ENCODE results near the gene MED17. TPM values are rescaled to one million over a fixed set of nuclear protein-coding genes. Genes with fewer than 3 reads are reported as not detected.

The MED17 gene, protein sequence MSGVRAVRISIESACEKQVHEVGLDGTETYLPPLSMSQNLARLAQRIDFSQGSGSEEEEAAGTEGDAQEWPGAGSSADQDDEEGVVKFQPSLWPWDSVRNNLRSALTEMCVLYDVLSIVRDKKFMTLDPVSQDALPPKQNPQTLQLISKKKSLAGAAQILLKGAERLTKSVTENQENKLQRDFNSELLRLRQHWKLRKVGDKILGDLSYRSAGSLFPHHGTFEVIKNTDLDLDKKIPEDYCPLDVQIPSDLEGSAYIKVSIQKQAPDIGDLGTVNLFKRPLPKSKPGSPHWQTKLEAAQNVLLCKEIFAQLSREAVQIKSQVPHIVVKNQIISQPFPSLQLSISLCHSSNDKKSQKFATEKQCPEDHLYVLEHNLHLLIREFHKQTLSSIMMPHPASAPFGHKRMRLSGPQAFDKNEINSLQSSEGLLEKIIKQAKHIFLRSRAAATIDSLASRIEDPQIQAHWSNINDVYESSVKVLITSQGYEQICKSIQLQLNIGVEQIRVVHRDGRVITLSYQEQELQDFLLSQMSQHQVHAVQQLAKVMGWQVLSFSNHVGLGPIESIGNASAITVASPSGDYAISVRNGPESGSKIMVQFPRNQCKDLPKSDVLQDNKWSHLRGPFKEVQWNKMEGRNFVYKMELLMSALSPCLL
- 12.6 TPM for total RNA-seq

DNA sequence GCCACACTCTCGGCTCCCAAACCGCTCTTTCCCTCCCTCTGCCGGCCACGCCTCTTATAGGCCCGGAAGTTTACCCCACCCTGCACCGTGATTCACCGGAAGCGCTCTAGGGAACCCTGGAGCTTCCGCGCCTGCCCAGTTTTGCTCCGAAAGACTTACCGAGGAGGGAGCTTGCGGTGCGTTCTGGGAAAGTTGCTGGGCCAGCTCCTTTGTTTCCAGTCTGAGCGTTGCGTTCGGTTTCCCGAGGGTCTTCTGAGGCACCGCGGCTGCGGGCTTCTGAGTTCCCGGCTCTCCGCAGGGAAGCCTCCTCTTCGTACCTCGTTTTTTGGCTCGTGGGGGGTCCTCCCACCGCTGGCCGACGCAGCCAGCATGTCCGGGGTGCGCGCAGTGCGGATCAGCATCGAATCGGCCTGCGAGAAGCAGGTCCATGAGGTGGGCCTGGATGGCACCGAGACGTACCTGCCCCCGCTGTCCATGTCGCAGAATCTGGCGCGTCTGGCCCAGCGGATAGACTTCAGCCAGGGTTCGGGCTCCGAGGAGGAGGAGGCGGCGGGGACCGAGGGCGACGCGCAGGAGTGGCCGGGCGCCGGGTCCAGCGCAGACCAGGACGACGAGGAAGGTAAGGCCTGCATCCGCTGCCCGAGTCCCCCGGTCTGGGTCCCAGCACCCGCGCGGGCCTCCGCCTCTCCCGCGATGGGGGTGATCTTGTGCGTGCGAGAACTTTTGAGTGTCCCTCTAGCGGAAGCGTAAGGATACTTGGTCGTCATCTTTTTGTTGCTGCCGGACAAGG, at the start of gene MED17:
MED17 (plus strand) TSS at position 138 of the 790 bp plus-strand sequence; CDS start at position 370, 232 bp downstream.
- peaks cover 0 to 11% of the 10 kb centered on the region in 2 donors for H3K36me3 ChIP-seq
- DNase-seq (ENCODE audit: low spot score in 2 of 2) = peak; percentile 60 to 95
- intact Hi-C loops (cut with DNase I) = loop anchor here (1.0 to 10.0 kb wide), 4 partner anchors 44 to 708 kb away; partner anchors contain the start of genes ANKRD49, CEP295, MRE11 and SMCO4
- TF ChIP-seq, protein P1, sequence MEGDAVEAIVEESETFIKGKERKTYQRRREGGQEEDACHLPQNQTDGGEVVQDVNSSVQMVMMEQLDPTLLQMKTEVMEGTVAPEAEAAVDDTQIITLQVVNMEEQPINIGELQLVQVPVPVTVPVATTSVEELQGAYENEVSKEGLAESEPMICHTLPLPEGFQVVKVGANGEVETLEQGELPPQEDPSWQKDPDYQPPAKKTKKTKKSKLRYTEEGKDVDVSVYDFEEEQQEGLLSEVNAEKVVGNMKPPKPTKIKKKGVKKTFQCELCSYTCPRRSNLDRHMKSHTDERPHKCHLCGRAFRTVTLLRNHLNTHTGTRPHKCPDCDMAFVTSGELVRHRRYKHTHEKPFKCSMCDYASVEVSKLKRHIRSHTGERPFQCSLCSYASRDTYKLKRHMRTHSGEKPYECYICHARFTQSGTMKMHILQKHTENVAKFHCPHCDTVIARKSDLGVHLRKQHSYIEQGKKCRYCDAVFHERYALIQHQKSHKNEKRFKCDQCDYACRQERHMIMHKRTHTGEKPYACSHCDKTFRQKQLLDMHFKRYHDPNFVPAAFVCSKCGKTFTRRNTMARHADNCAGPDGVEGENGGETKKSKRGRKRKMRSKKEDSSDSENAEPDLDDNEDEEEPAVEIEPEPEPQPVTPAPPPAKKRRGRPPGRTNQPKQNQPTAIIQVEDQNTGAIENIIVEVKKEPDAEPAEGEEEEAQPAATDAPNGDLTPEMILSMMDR (IDR thresholded peaks at IDR 0.05) = peak; percentile 33 to 47 (median 38)
- peak within 1 kb of the TSS; percentile 96 to 97 for H3K4me3 ChIP-seq
- H3K4me1 ChIP-seq = peaks cover 13 to 20% of the 10 kb centered on the region in 2 donors
- H3K27ac ChIP-seq = peak within 1 kb of the TSS; percentile 91 to 97
- no peaks in the 10 kb centered on the region for H3K9me3 ChIP-seq
- no peaks in the 10 kb centered on the region for H3K27me3 ChIP-seq

DNA sequence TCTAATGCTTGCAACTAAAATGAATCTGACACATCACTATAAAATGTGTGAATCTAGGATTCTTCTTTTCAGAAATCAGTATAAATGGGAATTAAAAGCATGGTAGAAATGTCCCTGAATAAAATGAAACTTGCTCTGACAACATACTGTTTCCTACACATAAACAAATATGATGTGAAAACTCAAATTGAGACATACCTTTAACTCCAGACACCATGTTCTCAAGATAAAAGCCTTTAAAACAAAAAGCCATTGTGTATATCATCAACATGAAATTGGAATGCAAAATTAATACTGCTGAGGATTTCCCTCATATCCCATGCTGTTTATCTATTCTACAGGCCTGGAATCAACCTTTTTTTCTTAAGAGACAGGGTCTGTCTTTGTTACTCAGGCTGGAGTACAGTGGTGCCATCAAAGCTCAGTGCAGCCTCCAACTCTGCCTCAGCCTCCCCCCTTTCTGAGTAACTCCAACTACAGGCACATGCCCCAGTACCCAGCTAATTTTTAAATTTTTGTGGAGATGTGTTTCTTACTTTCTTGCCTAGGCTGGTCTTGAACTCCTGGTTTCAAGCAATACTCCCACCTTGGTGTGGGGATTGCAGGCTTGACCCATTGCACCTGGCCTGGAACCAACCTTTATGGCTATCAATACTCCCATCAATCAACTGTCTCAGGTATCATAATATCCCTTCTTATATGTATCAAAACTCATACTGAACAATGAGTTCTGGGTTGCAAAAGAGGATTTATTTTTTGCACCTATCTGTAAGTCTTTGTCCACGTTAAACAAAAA, 49.5 kb upstream of the MED17 start:
- DNase-seq (ENCODE audit: low spot score in 2 of 2) = no peak
- Histone ChIP-seq H3K4me1 (peaks cover 4 to 41% of the 10 kb centered on the region in 2 donors), H3K9me3 (no peaks in the 10 kb centered on the region), H3K27ac (no peak overlapping the region), H3K4me3 (no peak overlapping the region), H3K27me3 (no peaks in the 10 kb centered on the region), H3K36me3 (peaks cover 73 to 94% of the 10 kb centered on the region in 2 donors)
- intact Hi-C loops (cut with DNase I) = no loop called here
- TF ChIP-seq, protein P1 (IDR thresholded peaks at IDR 0.05) = no peak

DNA sequence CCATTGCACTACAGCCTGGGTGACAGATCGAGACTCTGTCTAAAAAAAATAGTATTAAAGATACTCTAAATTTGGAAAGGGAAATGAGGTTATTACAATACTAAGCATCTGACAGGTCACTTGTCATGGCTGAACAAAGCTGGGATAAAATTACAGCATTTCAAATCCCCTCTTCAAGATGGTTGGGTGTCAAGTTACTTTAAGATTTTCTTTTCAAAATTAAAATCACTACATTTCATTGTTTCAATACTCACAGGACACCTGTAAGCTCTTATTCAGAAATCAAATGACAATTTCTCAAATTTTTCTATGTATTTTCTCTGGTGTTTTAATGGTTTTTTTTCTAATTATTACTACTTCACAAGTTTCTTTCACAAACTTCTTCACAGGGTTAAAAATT, 48.5 kb upstream of the MED17 start:
- Histone ChIP-seq H3K9me3 (no peaks in the 10 kb centered on the region), H3K36me3 (peaks cover 64 to 84% of the 10 kb centered on the region in 2 donors), H3K4me1 (peaks cover 9 to 44% of the 10 kb centered on the region in 2 donors), H3K27ac (no peak overlapping the region), H3K27me3 (no peaks in the 10 kb centered on the region), H3K4me3 (no peak overlapping the region)
- intact Hi-C loops (cut with DNase I) = no loop called here
- no peak for DNase-seq (ENCODE audit: low spot score in 2 of 2)
- TF ChIP-seq, protein P1 (IDR thresholded peaks at IDR 0.05) = no peak

DNA sequence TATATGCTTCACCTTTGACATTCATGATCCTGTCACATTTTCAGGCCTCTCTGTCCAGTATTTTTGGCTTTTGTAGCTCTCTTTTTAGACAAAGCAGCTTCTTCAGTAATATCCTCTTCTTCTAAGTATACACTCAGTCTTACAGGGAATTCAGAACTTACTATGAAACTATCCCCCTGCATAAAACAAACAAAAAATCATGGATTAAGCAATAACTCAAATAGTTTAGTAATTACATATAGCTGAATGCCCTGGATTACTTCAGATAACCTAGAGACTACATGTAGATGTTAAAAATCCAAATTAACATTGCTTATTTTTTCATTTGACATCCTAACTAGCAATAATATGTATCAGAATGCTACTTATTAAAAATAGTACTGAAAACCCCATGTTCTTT, 48.0 kb upstream of the MED17 start:
- TF ChIP-seq, protein P1 (IDR thresholded peaks at IDR 0.05) = no peak
- intact Hi-C loops (cut with DNase I) = no loop called here
- Histone ChIP-seq H3K4me3 (no peak overlapping the region), H3K27me3 (no peaks in the 10 kb centered on the region), H3K4me1 (peaks cover 9 to 44% of the 10 kb centered on the region in 2 donors), H3K9me3 (no peaks in the 10 kb centered on the region), H3K36me3 (peaks cover 60 to 79% of the 10 kb centered on the region in 2 donors), H3K27ac (no peak overlapping the region)
- no peak for DNase-seq (ENCODE audit: low spot score in 2 of 2)

Measured in ascending aorta (tissue), 2 donors.